Measurements from ENCODE around the gene ANXA6. TPM values are rescaled to one million over a fixed set of nuclear protein-coding genes. Genes with fewer than 3 reads are reported as not detected.

ANXA6 gene
- total and polyA plus RNA-seq, 2 donors (not counting 1 experiment from before 2014, with no cell fraction given), result 136 to 300 TPM

GRCh38 chr5:151071021-151071420, 86.6 kb downstream of the ANXA6 start:
- H3K4me3 Mint-ChIP-seq, result no peak overlapping the region
- no peaks in the 10 kb centered on the region for H3K9me3 Mint-ChIP-seq (ENCODE audit: insufficient read depth)
- 83% methylated on average over 1 of the region's 4 CpGs for WGBS (ENCODE audit: insufficient coverage)
- H3K4me2 ChIP-seq (replicated peaks; ENCODE audit: low read depth, low read length, poor library complexity, severe bottlenecking), result no peak overlapping the region
- H3K4me3 ChIP-seq (ENCODE audit: control extremely low read depth in 1 of 5, extremely low read depth in 1 of 5, insufficient read depth in 1 of 5, low read depth in 2 of 5, low read length in 4 of 5), result no peak overlapping the region
- CTCF ChIA-PET, result interaction anchor here (1.0 to 3.9 kb wide), 5 partner anchors 11 to 55 kb away, joined by 4 to 28 read pairs (median 17); partner anchors contain the start of gene TNIP1
- intact Hi-C loops (cut with micrococcal nuclease), result no loop called here
- no peak overlapping the region for H3K9ac ChIP-seq (ENCODE audit: low read length)
- no peak overlapping the region for H2AFZ ChIP-seq (ENCODE audit: insufficient read depth, low read depth, low read length, poor library complexity, severe bottlenecking)
- no peaks in the 10 kb centered on the region for H3K27me3 ChIP-seq (replicated peaks in 1 of 4; ENCODE audit: control extremely low read depth in 1 of 4, control insufficient read depth in 3 of 4, insufficient read depth in 4 of 4, low read length in 3 of 4)
- DNase-seq, result no peak
- H3K4me1 ChIP-seq (ENCODE audit: control insufficient read depth in 2 of 2, insufficient read depth in 2 of 2, low read length in 2 of 2), result peaks cover 38 to 65% of the 10 kb centered on the region in 2 donors
- peaks cover 100% of the 10 kb centered on the region for H4K20me1 ChIP-seq (ENCODE audit: control insufficient read depth, insufficient read depth, low read length, poor library complexity, severe bottlenecking)
- ATAC-seq (ENCODE audit: low read depth), result no peak
- H3K9me3 ChIP-seq (ENCODE audit: control extremely low read depth in 1 of 3, control insufficient read depth in 2 of 3, insufficient read depth in 1 of 3, low read length in 2 of 3), result peaks cover 0 to 3% (median 0%) of the 10 kb centered on the region in 3 donors
- TF ChIP-seq CTCF (IDR thresholded peaks at IDR 0.05), result no peak
- TF ChIP-seq EZH2 (IDR thresholded peaks at IDR 0.05; ENCODE audit: borderline replicate concordance, insufficient read depth, low read depth, low read length, poor library complexity, severe bottlenecking), result no peak
- POLR2A ChIA-PET, result interaction anchor here (1.3 to 1.7 kb wide), 2 partner anchors 8 to 11 kb away, joined by 3 to 6 read pairs; no protein-coding TSS in a partner anchor
- H3K27ac ChIP-seq (ENCODE audit: low read length in 2 of 2), result no peak overlapping the region
- H3K27ac Mint-ChIP-seq, result no peak overlapping the region
- peaks cover 100% of the 10 kb centered on the region for H3K79me2 ChIP-seq (ENCODE audit: control insufficient read depth, insufficient read depth, low read length)
- H3K4me1 Mint-ChIP-seq, result peaks cover 82% of the 10 kb centered on the region
- H3K36me3 ChIP-seq (replicated peaks in 1 of 2; ENCODE audit: control extremely low read depth in 1 of 2, control insufficient read depth in 1 of 2, extremely low read depth in 1 of 2, insufficient read depth in 2 of 2, low read length in 1 of 2), result peaks cover 0 to 61% of the 10 kb centered on the region in 2 experiments
- H3K27me3 Mint-ChIP-seq, result no peaks in the 10 kb centered on the region

- ATAC-seq (ENCODE audit: low read depth), result no peak
- H3K4me1 ChIP-seq (ENCODE audit: control insufficient read depth in 2 of 2, insufficient read depth in 2 of 2, low read length in 2 of 2), result peaks cover 36 to 60% of the 10 kb centered on the region in 2 donors
- intact Hi-C loops (cut with micrococcal nuclease), result no loop called here
- no peak for DNase-seq
- peaks cover 100% of the 10 kb centered on the region for H3K79me2 ChIP-seq (ENCODE audit: control insufficient read depth, insufficient read depth, low read length)
- H3K4me2 ChIP-seq (replicated peaks; ENCODE audit: low read depth, low read length, poor library complexity, severe bottlenecking), result no peak overlapping the region
- H3K9me3 ChIP-seq (ENCODE audit: control extremely low read depth in 1 of 3, control insufficient read depth in 2 of 3, insufficient read depth in 1 of 3, low read length in 2 of 3), result peaks cover 0 to 3% (median 0%) of the 10 kb centered on the region in 3 donors
- ChIA-PET CTCF (interaction anchor here (1.0 to 3.9 kb wide), 4 partner anchors 12 to 56 kb away, joined by 4 to 28 read pairs (median 18); partner anchors contain the start of gene TNIP1), POLR2A (interaction anchor here (1.3 to 1.7 kb wide), 2 partner anchors 8 to 10 kb away, joined by 3 to 6 read pairs; no protein-coding TSS in a partner anchor)
- peaks cover 0 to 60% of the 10 kb centered on the region in 2 experiments for H3K36me3 ChIP-seq (replicated peaks in 1 of 2; ENCODE audit: control extremely low read depth in 1 of 2, control insufficient read depth in 1 of 2, extremely low read depth in 1 of 2, insufficient read depth in 2 of 2, low read length in 1 of 2)
- H3K27me3 ChIP-seq (replicated peaks in 1 of 4; ENCODE audit: control extremely low read depth in 1 of 4, control insufficient read depth in 3 of 4, insufficient read depth in 4 of 4, low read length in 3 of 4), result no peaks in the 10 kb centered on the region
- H3K4me3 ChIP-seq (ENCODE audit: control extremely low read depth in 1 of 5, extremely low read depth in 1 of 5, insufficient read depth in 1 of 5, low read depth in 2 of 5, low read length in 4 of 5), result no peak overlapping the region
- WGBS (ENCODE audit: insufficient coverage), result 67% methylated on average over 1 of the region's 2 CpGs
- Mint-ChIP-seq H3K27me3 (no peaks in the 10 kb centered on the region), H3K9me3 (ENCODE audit: insufficient read depth) (no peaks in the 10 kb centered on the region), H3K4me3 (no peak overlapping the region), H3K4me1 (peaks cover 82% of the 10 kb centered on the region), H3K27ac (peak overlapping the region; percentile 32)
- no peak for TF ChIP-seq EZH2 (IDR thresholded peaks at IDR 0.05; ENCODE audit: borderline replicate concordance, insufficient read depth, low read depth, low read length, poor library complexity, severe bottlenecking)
- no peak for TF ChIP-seq CTCF (IDR thresholded peaks at IDR 0.05)
- H3K27ac ChIP-seq (ENCODE audit: low read length in 2 of 2), result no peak overlapping the region
- peaks cover 100% of the 10 kb centered on the region for H4K20me1 ChIP-seq (ENCODE audit: control insufficient read depth, insufficient read depth, low read length, poor library complexity, severe bottlenecking)
- H2AFZ ChIP-seq (ENCODE audit: insufficient read depth, low read depth, low read length, poor library complexity, severe bottlenecking), result no peak overlapping the region
- no peak overlapping the region for H3K9ac ChIP-seq (ENCODE audit: low read length)
Observed at GRCh38 chr5:151070449-151070848, 87.1 kb downstream of the ANXA6 start.

Data from B cell (primary cell).